Smooth muscle cell (in vitro differentiated cells): ENCODE data around the gene TTC34. TPM values are rescaled to one million over a fixed set of nuclear protein-coding genes. Genes with fewer than 3 reads are reported as not detected.

Source experiments
- DNase-seq: peaks from one replicate; lab custom pipeline; 2025; ENCODE audit not compliant: unreplicated experiment; lab: John Stamatoyannopoulos, UW
- H2AFZ ChIP-seq: fragments of 200-600 bp; sonication (generic); 2 replicates; pipeline ENCODE4 v1.6.0; 2016; ENCODE audit warnings: antibody characterized with exemption, low read depth, mild to moderate bottlenecking
- H3F3A ChIP-seq: fragments of 200-600 bp; sonication (generic); 2 replicates; pipeline ENCODE4 v1.6.0; 2017; ENCODE audit warnings: antibody characterized with exemption, low read depth
- H3K27ac ChIP-seq: fragments of 200-600 bp; sonication (generic); 2 replicates; pipeline ENCODE4 v1.5.1; 2016; ENCODE audit warnings: low read depth, mild to moderate bottlenecking
- H3K27me3 ChIP-seq: fragments of 200-600 bp; sonication (generic); 2 replicates; pipeline ENCODE4 v1.6.1; 2016; ENCODE audit warnings: low read depth, mild to moderate bottlenecking
- H3K36me3 ChIP-seq: fragments of 200-600 bp; sonication (generic); 2 replicates; pipeline ENCODE4 v1.5.1; 2016; ENCODE audit warnings: low read depth
- H3K4me1 ChIP-seq: fragments of 200-600 bp; sonication (generic); 2 replicates; pipeline ENCODE4 v1.5.1; 2016; ENCODE audit warnings: low read depth
- H3K4me2 ChIP-seq: fragments of 200-600 bp; sonication (generic); 2 replicates; pipeline ENCODE4 v1.6.0; 2016; ENCODE audit warnings: mild to moderate bottlenecking
- H3K4me3 ChIP-seq: fragments of 200-600 bp; sonication (generic); 2 replicates; pipeline ENCODE4 v1.5.1; 2016; ENCODE audit warnings: mild to moderate bottlenecking
- H3K79me2 ChIP-seq: fragments of 200-600 bp; sonication (generic); 2 replicates; pipeline ENCODE4 v1.6.0; 2016; ENCODE audit warnings: low read depth, mild to moderate bottlenecking
- H3K9ac ChIP-seq: fragments of 200-600 bp; sonication (generic); 2 replicates; pipeline ENCODE4 v1.6.0; 2016; ENCODE audit warnings: low read depth
- H3K9me3 ChIP-seq: fragments of 200-600 bp; sonication (generic); replicated peaks from 2 replicates; pipeline ENCODE4 v1.5.1; 2016; ENCODE audit warnings: low read depth
- H4K20me1 ChIP-seq: fragments of 200-600 bp; sonication (generic); 2 replicates; pipeline ENCODE4 v1.6.0; 2016; ENCODE audit warnings: low read depth
- WGBS: methylation state at CpG from one replicate; pipeline ENCODE4 v1.1.7; 2016; ENCODE audit warnings: low lambda C conversion rate; 5-methylcytosine and 5-hydroxymethylcytosine counted together
- polyA plus RNA-seq: library from polyadenylated mRNA; unstranded; fragments of >200 nt; fragmentation: Nextera tagmentation; extraction: Ambion mirVana; gene quantifications from 2 replicates; pipeline ENCODE4 v1.2.1, GENCODE V29; 2016
- total RNA-seq: library from RNA; depleted of rRNA; stranded (reverse); fragments of >200 nt; gene quantifications from 2 replicates; pipeline ENCODE4 v1.2.3, GENCODE V29; 2014
- TF ChIP-seq, protein P1 (sequence below): fragments of 200-600 bp; sonication (generic); IDR thresholded peaks from 2 replicates; pipeline ENCODE4 v1.5.1; 2017; ENCODE audit warnings: borderline replicate concordance, mild to moderate bottlenecking, antibody characterized with exemption; ENCODE audit not compliant: insufficient read depth, poor library complexity, severe bottlenecking

The TTC34 gene
- total and polyA plus RNA-seq, 2 experiments from 2014 or later: 0.01 to 0.04 TPM

DNA sequence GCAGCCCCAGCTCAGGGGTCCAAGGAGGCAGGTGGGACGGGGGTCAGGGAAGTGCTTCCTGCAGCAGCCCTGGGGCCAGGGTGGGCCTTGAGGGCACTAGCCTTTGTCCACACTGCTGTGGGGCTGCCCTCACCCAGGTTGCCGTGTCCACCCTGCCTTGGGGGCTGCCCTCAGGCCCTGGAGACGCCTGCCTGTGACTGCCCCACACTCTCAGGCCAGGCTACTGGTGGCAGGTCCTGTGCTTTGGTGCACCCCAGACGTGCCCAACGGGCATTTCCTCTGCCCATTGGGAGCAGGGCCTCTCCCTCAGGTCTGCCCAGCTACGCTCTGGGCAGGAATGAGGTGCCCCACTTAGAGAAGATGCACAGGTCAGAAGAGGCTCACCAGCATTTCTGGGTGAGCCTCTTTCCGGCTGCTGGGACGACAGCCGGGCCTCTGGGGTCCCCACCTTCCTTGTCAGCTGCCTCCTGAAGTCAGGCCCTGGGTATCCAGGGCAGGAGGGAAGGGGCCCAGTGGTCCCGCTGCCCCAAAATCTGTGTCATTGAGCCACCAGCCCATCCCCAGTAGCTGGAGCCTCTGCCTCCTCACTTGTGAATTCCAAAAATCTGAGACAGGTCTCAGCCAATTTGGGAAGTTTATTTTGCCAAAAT lies 166.0 kb downstream of the TTC34 start:
- Histone ChIP-seq H3F3A (no peaks in the 10 kb centered on the region), H2AFZ (no peak overlapping the region), H3K9ac (no peak overlapping the region), H3K4me2 (no peak overlapping the region), H3K27me3 (no peaks in the 10 kb centered on the region), H3K79me2 (no peaks in the 10 kb centered on the region), H3K4me1 (no peaks in the 10 kb centered on the region), H3K9me3 (no peaks in the 10 kb centered on the region), H4K20me1 (no peaks in the 10 kb centered on the region), H3K27ac (no peak overlapping the region), H3K4me3 (no peak overlapping the region), H3K36me3 (no peaks in the 10 kb centered on the region)
- TF ChIP-seq, protein P1, sequence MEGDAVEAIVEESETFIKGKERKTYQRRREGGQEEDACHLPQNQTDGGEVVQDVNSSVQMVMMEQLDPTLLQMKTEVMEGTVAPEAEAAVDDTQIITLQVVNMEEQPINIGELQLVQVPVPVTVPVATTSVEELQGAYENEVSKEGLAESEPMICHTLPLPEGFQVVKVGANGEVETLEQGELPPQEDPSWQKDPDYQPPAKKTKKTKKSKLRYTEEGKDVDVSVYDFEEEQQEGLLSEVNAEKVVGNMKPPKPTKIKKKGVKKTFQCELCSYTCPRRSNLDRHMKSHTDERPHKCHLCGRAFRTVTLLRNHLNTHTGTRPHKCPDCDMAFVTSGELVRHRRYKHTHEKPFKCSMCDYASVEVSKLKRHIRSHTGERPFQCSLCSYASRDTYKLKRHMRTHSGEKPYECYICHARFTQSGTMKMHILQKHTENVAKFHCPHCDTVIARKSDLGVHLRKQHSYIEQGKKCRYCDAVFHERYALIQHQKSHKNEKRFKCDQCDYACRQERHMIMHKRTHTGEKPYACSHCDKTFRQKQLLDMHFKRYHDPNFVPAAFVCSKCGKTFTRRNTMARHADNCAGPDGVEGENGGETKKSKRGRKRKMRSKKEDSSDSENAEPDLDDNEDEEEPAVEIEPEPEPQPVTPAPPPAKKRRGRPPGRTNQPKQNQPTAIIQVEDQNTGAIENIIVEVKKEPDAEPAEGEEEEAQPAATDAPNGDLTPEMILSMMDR: no peak
- no peak for DNase-seq
- WGBS: 82% methylated on average over 10 of the region's 10 CpGs

DNA sequence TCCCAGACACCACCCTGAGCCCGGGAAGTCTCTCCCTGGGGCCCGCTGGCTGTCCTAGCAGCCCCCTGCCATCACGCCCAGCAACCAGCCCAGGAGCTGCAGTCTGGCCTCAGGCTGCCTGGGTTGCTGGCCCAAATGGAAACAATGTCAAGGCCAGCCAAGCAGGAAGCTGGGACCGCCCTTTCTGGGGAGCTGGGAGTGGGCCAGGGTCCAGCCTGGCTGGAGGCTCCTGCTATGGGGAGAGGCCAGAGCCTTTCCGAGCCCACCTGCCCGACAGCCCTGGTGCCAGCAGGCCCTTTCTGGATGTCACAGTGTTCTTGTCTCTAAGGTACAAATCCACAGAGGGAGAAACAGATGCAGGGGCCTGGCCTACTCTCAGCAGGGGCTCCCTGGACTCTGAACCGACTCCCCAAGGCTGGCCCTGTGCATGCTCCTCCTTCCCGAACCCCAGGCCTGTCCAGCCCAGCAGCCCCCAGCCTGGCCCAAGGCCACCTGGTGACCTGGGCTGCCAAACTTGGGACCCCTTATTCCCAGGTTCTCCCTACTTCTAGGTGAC lies 167.5 kb downstream of the TTC34 start:
- TF ChIP-seq, protein P1: no peak
- 87% methylated on average over 8 of the region's 8 CpGs for WGBS

DNA sequence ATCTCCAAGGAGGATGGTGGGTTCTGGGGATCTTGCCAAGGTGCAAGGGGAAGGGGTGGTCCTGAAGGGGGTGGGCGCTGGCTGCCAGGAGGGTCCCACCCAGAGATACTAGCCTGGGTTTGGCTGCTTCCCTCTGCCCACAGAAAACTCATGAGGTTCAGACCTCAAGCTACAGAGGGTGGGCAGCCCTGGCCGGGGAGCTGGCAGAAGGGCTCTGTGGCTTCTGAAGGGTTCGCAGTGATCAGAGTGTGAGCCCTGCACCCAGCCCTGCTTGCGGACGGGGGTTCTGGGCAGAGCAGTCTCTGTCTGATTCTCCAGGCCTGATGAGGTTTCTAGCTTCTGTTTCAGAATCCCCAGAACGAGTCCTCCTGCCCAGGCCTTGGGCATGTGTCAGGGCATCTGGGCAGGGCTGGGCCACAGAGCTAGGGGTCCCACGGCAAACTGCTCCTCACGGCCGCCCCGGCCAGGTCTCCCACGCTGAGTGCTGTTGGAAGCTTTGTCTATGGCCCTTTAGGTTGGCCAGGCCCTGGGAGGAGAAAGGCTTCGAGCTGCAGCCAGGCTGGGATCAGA lies 168.0 kb downstream of the TTC34 start:
- WGBS: 90% methylated on average over 12 of the region's 12 CpGs
- no peaks in the 10 kb centered on the region for H3K9me3 ChIP-seq
- no peak overlapping the region for H3K4me2 ChIP-seq
- TF ChIP-seq, protein P1: no peak
- no peaks in the 10 kb centered on the region for H3K36me3 ChIP-seq
- H3K27ac ChIP-seq: no peak overlapping the region
- no peak overlapping the region for H2AFZ ChIP-seq
- H3F3A ChIP-seq: no peaks in the 10 kb centered on the region
- no peak for DNase-seq
- peaks cover 20% of the 10 kb centered on the region for H3K27me3 ChIP-seq
- no peak overlapping the region for H3K4me3 ChIP-seq
- no peaks in the 10 kb centered on the region for H4K20me1 ChIP-seq
- H3K9ac ChIP-seq: no peak overlapping the region
- H3K4me1 ChIP-seq: no peaks in the 10 kb centered on the region
- H3K79me2 ChIP-seq: no peaks in the 10 kb centered on the region

More for the DNA sequence above, 167.5 kb downstream of the TTC34 start:
- Histone ChIP-seq H3F3A (no peaks in the 10 kb centered on the region), H3K4me3 (no peak overlapping the region), H3K79me2 (no peaks in the 10 kb centered on the region), H3K9me3 (no peaks in the 10 kb centered on the region), H4K20me1 (no peaks in the 10 kb centered on the region), H3K9ac (no peak overlapping the region), H3K27me3 (peaks cover 15% of the 10 kb centered on the region), H3K36me3 (no peaks in the 10 kb centered on the region), H3K4me1 (no peaks in the 10 kb centered on the region), H3K27ac (no peak overlapping the region), H3K4me2 (no peak overlapping the region), H2AFZ (no peak overlapping the region)
- no peak for DNase-seq
